DMS153 treated with DMSO at 0.1 percent for 48 hours (cell line): ENCODE measurements around the gene CLASP2.

Experiments used
- DNase-seq: peaks from one replicate; lab custom pipeline; 2025; ENCODE audit not compliant: unreplicated experiment; lab: John Stamatoyannopoulos, UW

CLASP2 gene

DNA sequence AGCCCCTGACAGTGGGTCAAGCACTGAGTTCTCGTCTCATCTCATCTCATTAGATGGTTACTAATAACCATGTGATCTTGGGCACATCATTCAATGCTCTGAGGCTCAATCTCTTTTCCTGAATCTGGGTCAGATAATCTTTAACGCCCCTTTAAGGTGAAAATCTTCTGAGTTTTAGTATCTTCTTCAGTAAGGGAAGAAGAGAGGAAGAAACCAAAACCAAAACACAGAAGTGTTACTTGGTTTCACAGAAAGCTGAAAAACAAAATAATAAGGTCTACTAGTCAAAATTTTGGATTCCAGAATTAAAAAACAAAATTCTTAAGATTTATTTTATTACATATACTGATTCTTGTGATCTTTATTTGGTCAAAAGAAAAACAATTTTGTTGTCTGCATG is 78.2 kb downstream of the CLASP2 start:
- no peak for DNase-seq

DNA sequence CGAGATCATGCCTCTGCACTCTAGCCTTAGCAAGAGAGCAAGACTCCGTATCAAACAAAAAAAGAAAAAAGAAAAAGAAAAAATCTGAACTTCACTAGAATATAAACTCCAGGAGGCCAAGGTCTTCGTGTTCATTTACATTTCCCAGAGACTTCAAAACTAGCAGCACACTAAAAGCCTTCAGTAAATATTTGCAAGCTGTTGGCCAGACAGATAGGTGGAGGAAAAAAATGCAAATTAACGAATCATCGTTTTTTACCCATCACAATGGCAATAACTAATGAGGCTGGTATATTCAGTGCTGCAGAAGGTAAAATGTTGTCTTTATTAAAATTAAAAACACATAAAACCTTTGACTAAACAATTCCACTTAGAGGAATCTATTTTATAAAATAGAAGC is 80.6 kb downstream of the CLASP2 start:
- DNase-seq: no peak

DNA sequence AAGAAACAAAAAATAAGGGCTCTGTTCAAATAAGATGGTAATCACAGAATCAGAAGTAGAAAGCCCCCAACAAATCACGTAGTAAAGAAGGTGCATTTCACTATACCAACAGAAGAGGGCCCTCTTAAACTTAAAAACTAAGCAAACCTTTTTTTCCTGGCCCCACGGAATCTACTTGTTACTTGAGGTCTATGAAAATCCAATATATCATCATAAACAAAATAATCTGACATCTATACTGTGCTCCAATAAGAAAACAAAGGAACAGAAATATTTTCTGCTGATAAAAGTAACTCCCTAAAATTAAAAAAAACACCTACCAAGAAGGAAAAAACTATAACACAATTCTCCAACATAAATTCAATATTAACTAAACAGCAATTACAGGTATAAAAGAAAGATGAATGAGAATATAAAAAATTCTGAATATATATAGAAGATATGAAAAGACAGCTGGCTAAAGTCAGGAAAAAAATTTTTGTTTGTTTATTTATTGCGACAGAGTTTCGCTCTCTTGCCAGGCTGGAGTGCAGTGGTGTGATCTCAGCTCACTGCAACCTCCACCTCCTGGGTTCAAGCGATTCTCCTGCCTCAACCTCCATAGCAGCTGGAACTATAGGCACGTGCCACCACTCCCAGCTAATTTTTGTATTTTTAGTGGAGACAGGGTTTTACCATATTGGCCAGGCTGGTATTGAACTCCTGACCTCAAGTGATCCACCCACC is 81.8 kb downstream of the CLASP2 start:
- no peak for DNase-seq

DNA sequence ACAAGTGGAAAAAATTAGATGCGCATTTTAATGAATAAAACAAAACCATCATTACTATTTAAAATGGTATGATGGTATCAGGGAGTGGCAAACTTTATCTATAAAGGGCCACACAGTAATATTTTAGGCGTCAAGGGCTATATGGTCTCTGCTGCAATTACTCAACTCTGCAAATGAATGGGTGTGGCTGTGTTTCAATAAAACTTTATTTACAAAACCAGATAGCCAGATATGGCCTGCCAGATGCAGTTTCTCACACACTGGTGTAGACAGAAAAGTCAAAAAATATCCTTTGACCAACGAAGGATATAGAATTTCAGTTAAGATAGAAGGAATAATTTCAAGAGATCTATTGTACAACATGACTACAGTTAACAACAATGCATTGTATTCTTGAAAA is 83.8 kb downstream of the CLASP2 start:
- no peak for DNase-seq

DNA sequence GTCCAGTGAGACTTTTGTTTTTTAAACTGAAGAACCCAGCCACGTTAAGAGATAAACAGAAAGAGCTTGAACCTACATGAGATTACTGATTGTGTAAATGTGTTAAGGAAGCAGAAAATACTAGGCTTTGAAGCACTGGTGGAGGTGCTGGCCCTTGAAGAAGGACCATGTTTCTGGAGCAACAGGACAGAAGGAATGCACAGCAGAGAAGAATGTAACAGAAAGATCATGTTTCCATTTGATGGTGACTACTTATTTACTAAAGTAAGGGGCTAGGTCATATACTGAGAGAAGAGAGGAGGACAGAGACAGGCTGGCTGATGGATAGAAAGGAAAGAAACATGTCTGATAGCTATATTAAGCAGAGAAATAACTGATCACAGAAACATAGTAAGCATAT is 88.8 kb downstream of the CLASP2 start:
- no peak for DNase-seq

DNA sequence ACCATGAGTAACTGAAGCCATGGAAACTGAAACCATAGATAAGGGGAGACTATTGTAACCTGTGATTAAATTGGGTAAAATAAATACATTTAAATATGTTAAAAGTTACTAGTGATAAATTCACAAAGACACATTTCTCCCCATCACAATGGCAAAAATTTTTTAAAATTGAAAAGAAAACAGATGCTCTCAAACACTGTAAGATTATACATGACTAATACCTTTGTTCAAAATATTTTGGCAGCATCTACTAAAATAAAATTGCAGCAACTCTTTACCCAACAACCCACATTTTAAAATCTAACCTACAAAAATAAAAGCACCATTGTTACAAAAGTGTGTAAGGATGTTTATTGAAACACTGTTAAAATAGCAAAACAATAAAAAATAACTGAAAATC is 93.3 kb downstream of the CLASP2 start:
- no peak for DNase-seq

DNA sequence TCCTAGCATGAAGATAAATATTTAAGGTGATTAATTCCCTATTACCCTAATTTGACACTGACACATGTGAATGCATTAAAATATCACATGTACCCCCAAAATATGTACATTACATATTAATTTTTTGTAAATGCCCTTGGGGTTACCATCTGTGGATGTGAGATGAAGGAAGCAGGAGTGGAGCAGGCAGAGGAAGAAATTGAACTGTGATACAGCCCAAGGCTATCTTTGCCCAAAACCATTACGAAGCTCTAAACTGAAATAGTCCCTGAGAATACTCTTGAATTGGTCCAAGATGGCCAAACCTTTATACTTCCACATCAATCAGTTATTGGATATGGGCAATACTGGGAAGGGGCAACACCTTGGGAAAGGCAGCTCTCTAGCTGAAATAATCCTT is 105.0 kb downstream of the CLASP2 start:
- no peak for DNase-seq

DNA sequence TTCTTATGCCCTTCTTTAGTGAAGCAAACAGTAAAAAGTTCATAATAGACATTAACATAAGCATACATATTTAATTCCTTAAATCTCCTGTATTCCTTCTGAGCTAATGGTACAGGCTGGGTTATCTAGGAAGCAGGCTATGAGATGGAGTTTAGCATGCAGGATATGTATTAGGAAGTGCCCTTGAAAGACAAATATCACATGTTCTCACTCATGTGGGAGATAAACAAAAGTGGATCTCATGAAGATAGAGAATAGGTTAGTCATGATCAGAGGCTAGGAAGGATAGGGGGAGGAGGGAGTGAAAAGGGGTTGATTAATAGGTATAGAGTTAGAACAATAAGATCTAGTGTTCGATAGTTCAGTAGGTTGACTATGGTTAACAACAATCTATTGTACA is 105.4 kb downstream of the CLASP2 start:
- DNase-seq: no peak

DNA sequence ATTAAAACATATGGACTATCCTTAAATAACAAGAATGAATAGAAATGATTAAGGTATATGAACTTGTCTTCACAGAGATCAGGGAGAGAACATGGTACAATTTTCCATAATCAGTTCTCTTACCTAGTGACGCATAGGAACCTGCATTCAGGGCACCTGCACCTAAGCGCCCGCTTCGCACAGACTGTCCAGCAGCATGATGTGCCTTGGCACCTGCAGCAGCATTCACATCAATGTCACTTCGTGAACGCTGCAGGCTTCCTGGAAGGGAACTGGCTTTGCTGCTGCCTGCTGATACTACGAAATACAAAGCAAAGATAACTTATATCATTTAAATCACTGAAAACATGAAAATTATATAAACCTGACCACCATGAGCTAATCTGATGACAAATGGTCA is 115.2 kb downstream of the CLASP2 start:
- no peak for DNase-seq

DNA sequence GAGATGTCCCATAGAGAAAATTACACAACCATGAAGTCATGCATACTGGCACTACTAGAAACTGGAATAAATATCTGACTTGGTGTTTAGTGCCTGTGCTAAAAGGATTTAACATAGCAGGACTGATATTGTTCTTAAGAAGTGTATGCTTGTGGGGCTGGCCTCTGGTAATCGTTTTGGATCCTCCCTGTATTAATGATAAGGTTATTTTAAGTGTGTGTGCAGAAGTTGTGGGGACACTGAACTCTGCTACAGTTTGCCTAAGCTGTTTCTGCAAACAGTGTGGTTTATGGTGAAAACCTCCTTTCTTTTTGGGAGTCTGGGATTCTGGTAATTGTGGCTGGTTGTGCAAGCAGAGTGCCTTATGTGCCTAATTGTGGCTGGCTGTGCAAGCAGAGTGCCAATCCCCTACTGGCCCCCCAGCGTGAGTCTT is 120.8 kb downstream of the CLASP2 start:
- DNase-seq: no peak

DNA sequence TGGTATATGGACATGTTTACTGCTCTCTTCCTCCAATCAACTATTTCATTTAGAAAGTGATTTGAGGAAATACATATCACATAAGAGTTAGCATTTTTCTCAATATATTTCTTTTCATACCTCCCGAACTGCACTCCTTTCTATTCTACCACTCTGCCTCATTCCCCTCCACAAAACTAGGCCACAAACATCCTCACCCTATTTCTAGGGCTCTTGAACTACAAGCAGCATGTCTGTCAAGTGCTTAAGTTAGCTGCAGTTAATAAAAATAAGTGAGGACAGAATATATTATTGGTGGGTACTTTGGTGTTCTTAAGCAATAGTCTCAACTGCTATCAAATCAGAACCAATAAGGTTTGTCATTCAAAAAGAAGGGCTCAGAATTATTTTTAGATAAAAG is 125.1 kb downstream of the CLASP2 start:
- DNase-seq: no peak

DNA sequence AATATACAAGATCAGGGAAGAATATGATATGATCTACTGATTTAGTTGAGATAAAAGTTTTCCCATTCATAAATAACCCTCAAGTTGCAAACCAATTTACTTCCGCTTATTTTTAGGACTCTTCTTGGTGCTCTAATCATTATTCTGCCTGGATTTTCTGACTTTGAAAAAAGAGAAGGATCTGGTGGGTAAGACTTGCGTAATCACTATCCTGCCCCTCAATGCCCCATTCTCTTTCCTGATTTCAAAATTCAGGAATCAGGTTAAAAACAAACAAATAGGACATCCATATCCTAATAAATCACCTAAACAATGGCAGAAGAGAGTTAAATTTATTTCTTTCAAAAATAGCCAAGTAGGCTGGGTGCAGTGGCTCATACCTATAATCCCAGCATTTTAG is 127.5 kb downstream of the CLASP2 start:
- no peak for DNase-seq

DNA sequence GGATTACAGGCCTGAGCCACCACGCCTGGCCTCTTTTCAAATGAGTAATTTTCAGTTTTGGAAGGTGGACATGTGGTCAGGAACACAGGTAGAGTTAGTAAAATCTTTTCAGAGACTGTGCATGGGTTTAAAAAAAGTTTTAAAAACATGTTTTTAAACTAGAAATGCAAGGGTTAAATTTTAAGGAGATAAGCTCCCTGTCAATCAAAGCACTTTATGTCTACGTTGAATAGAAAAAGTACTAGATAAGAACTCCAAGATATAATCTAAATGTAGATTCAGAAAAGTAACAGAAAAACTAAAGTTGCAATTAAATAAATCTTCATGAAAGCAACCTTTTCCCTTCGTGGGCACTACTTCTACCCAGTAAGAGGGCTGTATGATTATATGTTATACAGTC is 131.7 kb downstream of the CLASP2 start:
- DNase-seq: no peak

DNA sequence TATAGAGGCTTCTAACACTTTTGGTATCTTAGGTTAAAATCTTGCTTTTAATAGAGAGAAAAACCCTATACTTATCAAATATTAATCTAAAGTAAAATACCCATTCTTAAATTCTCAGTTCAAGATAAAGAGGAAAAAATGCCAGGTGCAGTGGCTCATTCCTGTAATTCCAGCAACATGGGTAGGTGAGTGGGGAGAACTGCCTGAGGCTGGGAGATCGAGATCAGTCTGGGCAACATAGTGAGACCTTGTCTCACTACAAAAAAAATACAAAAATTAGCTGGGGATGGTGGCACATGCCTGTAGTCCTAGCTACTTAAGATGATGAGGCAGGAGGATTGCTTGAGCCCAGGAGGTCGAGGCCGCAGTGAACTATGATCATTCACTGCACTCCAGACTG is 135.8 kb downstream of the CLASP2 start:
- no peak for DNase-seq

DNA sequence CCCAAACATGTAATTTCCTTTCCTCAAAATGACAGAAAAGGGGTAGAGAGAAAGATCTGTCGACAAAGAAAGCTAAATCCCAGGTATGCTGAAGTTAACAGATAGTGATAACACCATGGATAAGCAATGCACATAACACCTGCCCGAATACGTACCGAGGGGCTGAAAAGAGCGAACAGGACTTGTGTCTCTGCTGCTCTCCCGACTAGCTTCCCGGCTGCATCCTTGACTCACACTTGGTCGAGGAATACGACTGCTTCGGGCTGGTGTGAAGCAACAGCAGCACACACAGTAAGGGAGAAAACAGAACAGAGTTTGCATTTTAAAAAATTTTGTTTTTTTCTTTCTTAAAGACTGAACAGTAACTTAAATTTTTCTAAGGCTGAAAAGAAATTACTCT is 136.4 kb downstream of the CLASP2 start:
- DNase-seq: no peak

DNA sequence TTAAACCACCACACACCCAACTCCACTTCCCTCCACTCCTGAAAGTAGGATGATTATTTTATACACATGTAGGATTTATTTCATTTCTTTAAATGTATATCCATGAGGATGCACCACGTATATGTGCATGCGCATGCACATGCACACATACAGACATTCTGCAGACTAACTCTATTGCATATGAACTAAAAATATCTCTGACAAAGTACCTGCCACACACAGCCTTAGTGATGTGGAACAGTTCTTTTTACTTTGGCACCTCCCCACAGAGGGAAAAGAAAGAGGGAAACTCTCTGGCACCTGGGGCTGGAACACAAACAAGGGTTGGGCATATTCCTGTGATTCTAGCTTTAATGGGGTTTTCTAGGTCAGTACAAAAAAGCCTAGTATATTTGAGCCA is 138.2 kb downstream of the CLASP2 start:
- DNase-seq: no peak

DNA sequence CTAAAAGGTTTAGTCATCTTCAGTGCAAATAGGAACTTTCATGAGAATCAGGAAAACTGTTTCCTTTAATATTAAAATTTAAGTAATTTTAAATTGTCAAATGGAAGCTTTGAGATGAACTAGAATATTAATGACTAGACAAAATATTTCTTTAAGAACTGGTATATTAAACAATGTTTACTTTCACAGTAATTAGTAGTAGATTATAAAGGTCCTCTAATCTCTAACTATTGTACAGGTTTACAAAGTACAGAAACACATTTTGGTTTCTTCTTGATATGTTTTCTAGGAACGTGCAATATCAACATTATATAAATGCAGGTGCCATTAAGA is 138.9 kb downstream of the CLASP2 start:
- no peak for DNase-seq

DNA sequence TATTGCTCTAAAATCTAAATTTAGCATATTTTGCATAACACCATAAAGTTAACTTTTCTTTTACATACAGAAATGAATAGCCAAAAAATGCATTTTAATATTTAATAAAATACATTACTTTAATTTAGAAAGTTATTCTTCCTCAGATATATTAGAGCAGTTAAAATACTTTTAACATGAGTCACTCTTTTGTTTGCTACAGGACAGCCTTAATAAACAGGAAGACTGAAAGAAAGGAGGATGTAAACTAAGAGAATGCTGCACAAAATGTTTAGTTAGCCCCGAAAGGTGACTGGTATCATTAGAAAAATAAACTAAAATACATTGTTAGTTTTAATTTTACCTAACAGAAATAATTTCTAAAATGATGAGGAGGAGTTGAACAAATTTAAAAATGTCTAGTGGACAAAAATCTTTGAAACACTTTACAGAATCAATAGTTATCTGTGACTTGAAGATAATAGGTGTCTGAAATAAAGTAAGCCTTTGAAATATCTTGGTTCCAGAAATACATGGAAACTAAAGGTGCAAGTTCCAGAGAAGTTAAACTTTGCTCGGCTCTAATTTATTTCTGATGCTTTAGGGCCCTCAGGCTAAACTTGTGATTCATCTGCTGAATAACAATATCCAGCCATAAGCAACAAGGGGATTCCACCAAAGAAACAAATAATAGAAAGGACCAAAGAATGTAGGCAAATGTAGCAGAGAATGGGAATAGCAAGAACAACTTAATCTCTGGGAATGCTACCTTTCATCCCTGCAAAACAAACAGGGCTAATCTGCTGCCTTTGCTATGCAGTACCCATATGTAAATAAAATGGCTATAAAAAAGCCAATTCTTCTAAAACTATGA is 139.5 kb downstream of the CLASP2 start:
- DNase-seq: no peak

DNA sequence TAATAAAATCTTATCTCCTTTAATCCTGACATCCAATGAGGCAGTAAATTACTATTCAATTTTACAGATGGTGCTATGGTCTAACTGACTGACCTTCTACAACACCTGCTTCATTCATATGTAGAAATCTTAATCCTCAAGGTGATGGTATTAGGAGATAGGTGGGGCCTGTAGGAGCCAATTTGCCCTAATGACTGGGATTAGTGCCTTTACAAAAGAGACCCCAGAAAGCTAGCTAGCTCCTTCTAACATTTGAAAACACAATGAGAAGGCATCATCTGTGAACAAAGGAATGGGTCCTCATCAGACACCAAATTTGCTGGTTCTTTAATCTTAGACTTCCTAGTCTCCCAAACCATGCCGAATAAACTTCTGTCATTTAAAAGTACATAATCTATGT is 140.5 kb downstream of the CLASP2 start:
- no peak for DNase-seq

DNA sequence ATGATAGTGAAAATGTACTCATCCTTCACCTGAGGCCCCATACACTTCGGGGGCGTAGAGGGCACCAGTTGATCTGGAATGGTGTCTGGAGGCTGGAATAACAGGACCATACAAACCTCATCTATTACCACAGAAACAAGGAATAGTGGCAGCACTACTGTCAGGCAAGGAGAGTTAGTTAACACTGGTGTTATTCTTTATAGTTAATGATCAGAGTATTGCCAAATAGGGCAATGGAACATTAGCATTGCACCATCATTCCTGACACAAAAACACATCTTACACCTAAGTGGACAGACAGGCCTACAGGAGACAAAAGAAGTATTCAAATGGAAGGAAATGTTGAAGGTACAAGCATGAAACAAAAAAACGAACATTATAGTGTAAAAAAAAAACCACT is 140.9 kb downstream of the CLASP2 start:
- no peak for DNase-seq

DNA sequence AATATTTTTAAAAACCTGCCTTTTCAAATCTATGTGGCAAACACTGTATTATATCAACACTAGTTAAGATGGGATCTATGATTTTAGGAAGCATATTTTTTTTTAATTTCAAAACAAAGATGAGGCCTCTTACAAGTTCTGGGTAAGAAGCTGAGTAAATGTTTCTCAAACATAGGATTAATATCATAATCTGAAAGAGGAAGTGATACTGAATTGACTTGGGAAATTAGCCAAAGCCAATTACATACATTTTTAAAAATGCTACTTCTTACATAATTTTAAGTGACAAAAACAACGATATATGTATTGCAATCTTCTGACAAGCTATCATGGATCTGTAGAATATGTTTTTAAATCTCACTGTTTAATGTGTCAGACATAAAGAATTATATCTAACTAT is 142.7 kb downstream of the CLASP2 start:
- DNase-seq: no peak

DNA sequence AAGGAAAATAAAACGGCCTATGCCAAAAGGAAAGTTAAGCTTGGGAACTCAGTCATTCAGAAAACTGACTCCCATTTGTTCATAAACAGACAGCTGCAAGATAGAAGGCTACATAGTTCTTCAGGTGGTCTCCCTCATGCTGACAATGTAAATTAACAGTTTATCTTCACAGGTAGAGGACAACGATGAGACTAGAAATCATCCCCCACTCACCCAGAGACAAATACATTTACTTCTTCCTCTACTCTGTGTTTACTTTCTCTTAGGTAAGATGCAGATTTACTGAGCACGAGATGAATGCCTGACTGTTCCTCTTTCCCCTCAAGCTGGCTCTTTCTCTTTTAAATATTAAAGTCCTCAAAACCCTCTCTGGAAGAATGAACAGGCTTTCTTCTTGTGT is 160.2 kb downstream of the CLASP2 start:
- DNase-seq: no peak

DNA sequence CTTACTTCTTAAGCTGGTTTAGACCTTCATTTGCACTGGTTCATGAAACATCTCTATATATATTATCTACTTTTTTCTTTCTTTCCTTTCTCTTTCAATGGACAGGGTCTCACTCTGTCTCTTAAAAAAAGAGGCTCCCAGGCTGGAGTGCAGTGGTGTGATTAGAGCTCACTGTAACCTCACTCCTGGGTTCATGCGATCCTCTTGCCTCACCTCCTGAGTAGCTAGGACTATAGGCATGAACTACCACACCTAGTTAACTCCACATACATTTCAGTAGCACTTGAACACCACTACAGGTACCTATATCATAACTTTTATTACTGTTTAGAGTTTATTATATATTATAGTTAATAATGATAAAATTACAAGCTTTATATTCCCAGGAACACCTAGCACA is 160.8 kb downstream of the CLASP2 start:
- DNase-seq: no peak
